B cell (primary cell): ENCODE data around the gene SLC12A3.

ENCODE experiments used
- CTCF ChIP-seq: fragments of 200-600 bp; IDR thresholded peaks from one replicate; pipeline ENCODE4 v1.8.0; 2022; ENCODE audit warnings: antibody characterized with exemption, mild to moderate bottlenecking
- EZH2 ChIP-seq: IDR thresholded peaks from 2 replicates; pipeline ENCODE4 v1.6.1; 2012; ENCODE audit warnings: borderline replicate concordance, low read depth, mild to moderate bottlenecking, moderate library complexity, low read length; ENCODE audit not compliant: insufficient read depth, poor library complexity, severe bottlenecking

DNA sequence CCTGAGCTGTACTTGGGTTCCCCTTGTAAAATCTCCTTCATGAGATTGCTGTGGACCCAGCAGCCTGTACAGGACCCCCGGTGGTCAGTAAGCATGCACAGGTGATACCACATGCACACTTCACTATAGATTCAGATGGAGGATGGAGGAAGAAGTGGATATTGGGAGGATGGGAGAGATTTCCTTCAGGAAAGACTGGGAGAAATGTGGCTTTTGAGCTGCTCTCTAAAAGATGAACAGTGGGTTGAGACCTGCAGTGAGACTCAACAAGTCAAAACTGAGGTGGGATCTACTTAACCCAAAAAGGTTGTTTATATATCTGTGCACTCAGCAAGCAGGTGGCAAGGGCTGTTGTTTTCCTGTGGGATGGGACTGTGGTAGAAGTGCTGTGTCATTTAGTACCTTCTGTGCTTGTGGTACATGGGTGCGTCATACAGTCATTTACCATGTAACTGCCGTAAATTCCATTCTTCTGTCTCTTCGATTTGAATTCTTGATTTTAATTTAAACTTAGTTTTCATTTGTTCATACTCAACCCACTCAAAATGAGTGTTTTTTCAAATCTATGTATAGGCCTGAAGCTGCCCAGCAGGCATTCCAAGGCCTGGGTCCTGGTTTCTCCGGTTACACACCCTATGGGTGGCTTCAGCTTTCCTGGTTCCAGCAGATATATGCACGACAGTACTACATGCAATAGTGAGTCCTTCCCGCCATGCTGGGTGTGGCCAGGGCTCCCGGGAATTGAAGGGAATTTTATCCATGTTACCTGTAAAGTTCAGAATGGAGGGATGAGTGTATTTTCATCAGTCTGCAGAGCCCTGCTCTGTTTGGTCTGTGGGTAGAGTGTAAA, 73.9 kb downstream of the SLC12A3 start:
- TF ChIP-seq CTCF (no peak), EZH2 (no peak)
